PC-9 (cell line): ENCODE measurements around the gene RBP7. TPM values are rescaled to one million over a fixed set of nuclear protein-coding genes. Genes with fewer than 3 reads are reported as not detected.

ENCODE experiments used
- BruUV-seq: library from RNA; stranded (reverse); fragments of 400-500 nt; replicated peaks from 2 replicates; lab custom pipeline; 2021; lab: Mats Ljungman, UMichigan
- CTCF ChIA-PET: fragments of 300-600 bp; sonication (Branson Sonifier 250); formaldehyde crosslinking; loops from one replicate; lab custom pipeline; 2022; ENCODE audit warnings: antibody characterized with exemption; lab: Charles Lee
- POLR2A ChIA-PET: fragments of 300-600 bp; sonication (Branson Sonifier 250); formaldehyde crosslinking; loops from one replicate; lab custom pipeline; 2022; ENCODE audit warnings: antibody characterized with exemption; ENCODE audit not compliant: unreplicated experiment; lab: Charles Lee
- DNase-seq, 2 experiments: peaks; one replicate each; pipeline versions ENCODE4 v3.0.0 to v3.0.0-alpha.2; 2015 to 2022; ENCODE audit warnings: mixed read lengths in 1 of 2
- H2AFZ ChIP-seq: fragments of 200-600 bp; sonication (generic); 2 replicates; pipeline ENCODE4 v1.8.1; 2017; ENCODE audit warnings: antibody characterized with exemption
- H3F3A ChIP-seq: fragments of 200-600 bp; sonication (generic); 2 replicates; pipeline ENCODE4 v1.8.1; 2017; ENCODE audit warnings: antibody characterized with exemption, mild to moderate bottlenecking, low read depth; ENCODE audit not compliant: insufficient read depth
- H3K27ac ChIP-seq: fragments of 200-600 bp; sonication (generic); 2 replicates; pipeline ENCODE4 v1.6.1; 2016; ENCODE audit warnings: mixed run types
- H3K27me3 ChIP-seq: fragments of 200-600 bp; sonication (generic); 2 replicates; pipeline ENCODE4 v1.6.1; 2016; ENCODE audit warnings: low read depth, mixed run types; ENCODE audit not compliant: insufficient read depth
- H3K36me3 ChIP-seq: fragments of 200-600 bp; sonication (generic); 2 replicates; pipeline ENCODE4 v1.6.1; 2016; ENCODE audit warnings: low read depth, mixed run types
- H3K4me1 ChIP-seq: fragments of 200-600 bp; sonication (generic); replicated peaks from 2 replicates; pipeline ENCODE4 v1.6.1; 2016; ENCODE audit warnings: mixed run types; ENCODE audit not compliant: insufficient read depth
- H3K4me2 ChIP-seq: fragments of 200-600 bp; sonication (generic); 2 replicates; pipeline ENCODE4 v1.6.1; 2017; ENCODE audit warnings: mixed run types
- H3K4me3 ChIP-seq: fragments of 200-600 bp; sonication (generic); 2 replicates; pipeline ENCODE4 v1.6.1; 2016; ENCODE audit warnings: mixed run types
- H3K79me2 ChIP-seq: fragments of 200-600 bp; sonication (generic); 2 replicates; pipeline ENCODE4 v1.6.1; 2017; ENCODE audit warnings: low read depth, mixed run types
- H3K9me2 ChIP-seq: fragments of 200-600 bp; sonication (generic); 2 replicates; pipeline ENCODE4 v1.8.1; 2017; ENCODE audit warnings: mild to moderate bottlenecking; ENCODE audit not compliant: insufficient read depth
- H3K9me3 ChIP-seq: fragments of 200-600 bp; sonication (generic); 2 replicates; pipeline ENCODE4 v1.8.1; 2016; ENCODE audit warnings: low read depth; ENCODE audit not compliant: insufficient read depth
- H4K20me1 ChIP-seq: fragments of 200-600 bp; sonication (generic); 2 replicates; pipeline ENCODE4 v1.8.1; 2017; ENCODE audit not compliant: insufficient read depth
- EZH2 ChIP-seq: fragments of 200-600 bp; sonication (generic); IDR thresholded peaks from 2 replicates; pipeline ENCODE4 v1.8.0; 2017; ENCODE audit warnings: antibody characterized with exemption, low read depth
- intact Hi-C: fragments of 100-400 bp; cut with micrococcal nuclease; formaldehyde crosslinking; loops from one replicate; pipeline ENCODE4 v1.10.0; 2022; ENCODE audit not compliant: unreplicated experiment
- microRNA-seq: library from miRNA; unstranded; fragments of <30 nt; microRNA quantifications from one replicate; pipeline ENCODE4 v1.2.0, GENCODE V29; 2021; ENCODE audit warnings: borderline number of aligned reads, borderline replicate concordance
- total RNA-seq: library from RNA; stranded (reverse); gene quantifications from 2 replicates; pipeline ENCODE4 v1.2.3, GENCODE V29; 2021
- TF ChIP-seq, protein P1 (sequence below): fragments of 200-600 bp; sonication (generic); conservative IDR thresholded peaks from 2 replicates; pipeline ENCODE4 v1.6.1; 2017; ENCODE audit warnings: mixed run types, antibody characterized with exemption, mild to moderate bottlenecking, moderate library complexity

Gene RBP7
- total RNA-seq, 1 experiment from 2014 or later, result 0.61 TPM

DNA sequence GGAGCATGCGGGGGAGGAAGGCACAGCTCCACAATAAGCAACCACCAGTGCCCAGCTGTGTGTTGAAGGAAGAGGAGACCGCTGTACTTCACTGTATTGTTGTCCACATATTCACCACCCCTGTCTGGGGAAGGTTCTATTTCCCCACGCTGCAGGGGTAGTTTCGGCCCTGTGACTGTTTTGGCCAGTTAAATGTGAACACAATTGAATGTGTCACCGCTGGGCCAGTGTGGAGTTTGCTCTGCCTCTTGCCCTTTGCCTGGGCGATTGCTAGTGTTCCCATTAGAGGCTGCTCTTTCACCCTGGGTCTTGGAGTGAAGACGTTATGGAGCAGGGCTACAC lies 68.3 kb downstream of the RBP7 start:
- DNase-seq, result no peak
- H4K20me1 ChIP-seq, result no peaks in the 10 kb centered on the region; the same call in none of the 2 replicates
- no peak overlapping the region for H3K27ac ChIP-seq
- H3K36me3 ChIP-seq, result no peaks in the 10 kb centered on the region
- no TSS peak for BruUV-seq
- no peaks in the 10 kb centered on the region for H3K9me3 ChIP-seq
- H3K9me2 ChIP-seq, result no peaks in the 10 kb centered on the region
- H3K4me3 ChIP-seq, result no peak overlapping the region
- ChIA-PET POLR2A (no interaction called here), CTCF (no interaction called here)
- intact Hi-C loops, result no loop called here
- no peaks in the 10 kb centered on the region for H3K79me2 ChIP-seq
- TF ChIP-seq EZH2, result no peak
- TF ChIP-seq, protein P1, sequence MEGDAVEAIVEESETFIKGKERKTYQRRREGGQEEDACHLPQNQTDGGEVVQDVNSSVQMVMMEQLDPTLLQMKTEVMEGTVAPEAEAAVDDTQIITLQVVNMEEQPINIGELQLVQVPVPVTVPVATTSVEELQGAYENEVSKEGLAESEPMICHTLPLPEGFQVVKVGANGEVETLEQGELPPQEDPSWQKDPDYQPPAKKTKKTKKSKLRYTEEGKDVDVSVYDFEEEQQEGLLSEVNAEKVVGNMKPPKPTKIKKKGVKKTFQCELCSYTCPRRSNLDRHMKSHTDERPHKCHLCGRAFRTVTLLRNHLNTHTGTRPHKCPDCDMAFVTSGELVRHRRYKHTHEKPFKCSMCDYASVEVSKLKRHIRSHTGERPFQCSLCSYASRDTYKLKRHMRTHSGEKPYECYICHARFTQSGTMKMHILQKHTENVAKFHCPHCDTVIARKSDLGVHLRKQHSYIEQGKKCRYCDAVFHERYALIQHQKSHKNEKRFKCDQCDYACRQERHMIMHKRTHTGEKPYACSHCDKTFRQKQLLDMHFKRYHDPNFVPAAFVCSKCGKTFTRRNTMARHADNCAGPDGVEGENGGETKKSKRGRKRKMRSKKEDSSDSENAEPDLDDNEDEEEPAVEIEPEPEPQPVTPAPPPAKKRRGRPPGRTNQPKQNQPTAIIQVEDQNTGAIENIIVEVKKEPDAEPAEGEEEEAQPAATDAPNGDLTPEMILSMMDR, result no peak
- H3K27me3 ChIP-seq, result no peaks in the 10 kb centered on the region
- H3K4me2 ChIP-seq, result no peak overlapping the region
- no peaks in the 10 kb centered on the region for H3F3A ChIP-seq
- no peaks in the 10 kb centered on the region for H3K4me1 ChIP-seq
- no peak overlapping the region for H2AFZ ChIP-seq

Small RNA genes lying within 50 kb of the gene (microRNA-seq; reads per million reads assigned to microRNA genes)
- not detected for gene MIR5697

Other genes starting within 250 kb of the RBP7 start
- gene CLSTN1, start 173.3 kb upstream of the RBP7 start, total RNA-seq, result 138 and 140 TPM in 2 replicates
- 58.9 and 70.5 TPM in 2 replicates for gene CTNNBIP1, start 87.0 kb upstream of the RBP7 start, total RNA-seq
- gene LZIC, start 53.8 kb upstream of the RBP7 start, total RNA-seq, result 27.4 and 33.5 TPM in 2 replicates
- gene NMNAT1, start 53.8 kb upstream of the RBP7 start, total RNA-seq, result 10.1 and 13.4 TPM in 2 replicates
- gene UBE4B, start 35.7 kb downstream of the RBP7 start, total RNA-seq, result 54.3 and 59.1 TPM in 2 replicates
- 20.6 and 22.7 TPM in 2 replicates for gene KIF1B, start 213.3 kb downstream of the RBP7 start, total RNA-seq